ENCODE data around the gene ADM.

Gene ADM

DNA sequence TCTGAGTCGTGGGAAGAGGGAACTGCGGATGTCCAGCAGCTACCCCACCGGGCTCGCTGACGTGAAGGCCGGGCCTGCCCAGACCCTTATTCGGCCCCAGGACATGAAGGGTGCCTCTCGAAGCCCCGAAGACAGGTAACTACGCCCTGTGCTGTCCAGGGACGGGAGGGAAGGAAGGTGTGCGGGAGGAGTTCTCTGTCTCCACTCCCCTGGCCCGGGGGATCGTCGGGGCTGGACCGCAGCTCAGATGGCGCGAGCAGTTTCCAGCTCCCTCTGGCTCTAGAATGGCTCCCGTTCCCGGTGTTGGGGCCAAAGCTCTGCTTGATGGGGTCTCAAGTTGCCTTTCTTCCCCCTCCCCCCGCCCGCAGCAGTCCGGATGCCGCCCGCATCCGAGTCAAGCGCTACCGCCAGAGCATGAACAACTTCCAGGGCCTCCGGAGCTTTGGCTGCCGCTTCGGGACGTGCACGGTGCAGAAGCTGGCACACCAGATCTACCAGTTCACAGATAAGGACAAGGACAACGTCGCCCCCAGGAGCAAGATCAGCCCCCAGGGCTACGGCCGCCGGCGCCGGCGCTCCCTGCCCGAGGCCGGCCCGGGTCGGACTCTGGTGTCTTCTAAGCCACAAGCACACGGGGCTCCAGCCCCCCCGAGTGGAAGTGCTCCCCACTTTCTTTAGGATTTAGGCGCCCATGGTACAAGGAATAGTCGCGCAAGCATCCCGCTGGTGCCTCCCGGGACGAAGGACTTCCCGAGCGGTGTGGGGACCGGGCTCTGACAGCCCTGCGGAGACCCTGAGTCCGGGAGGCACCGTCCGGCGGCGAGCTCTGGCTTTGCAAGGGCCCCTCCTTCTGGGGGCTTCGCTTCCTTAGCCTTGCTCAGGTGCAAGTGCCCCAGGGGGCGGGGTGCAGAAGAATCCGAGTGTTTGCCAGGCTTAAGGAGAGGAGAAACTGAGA, 1.4 kb downstream of the ADM start:
- peak in 16 of 42 donors; percentile 9 to 56 (median 36) for DNase-seq
- intact Hi-C loops (cut with DNase I) = loop anchor here (5.0 to 10.0 kb wide), 3 partner anchors 99 to 549 kb away; no protein-coding TSS in a partner anchor

DNA sequence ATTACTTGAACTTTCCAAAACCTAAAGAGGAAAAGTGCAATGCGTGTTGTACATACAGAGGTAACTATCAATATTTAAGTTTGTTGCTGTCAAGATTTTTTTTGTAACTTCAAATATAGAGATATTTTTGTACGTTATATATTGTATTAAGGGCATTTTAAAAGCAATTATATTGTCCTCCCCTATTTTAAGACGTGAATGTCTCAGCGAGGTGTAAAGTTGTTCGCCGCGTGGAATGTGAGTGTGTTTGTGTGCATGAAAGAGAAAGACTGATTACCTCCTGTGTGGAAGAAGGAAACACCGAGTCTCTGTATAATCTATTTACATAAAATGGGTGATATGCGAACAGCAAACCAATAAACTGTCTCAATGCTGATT, 2.1 kb downstream of the ADM start:
- DNase-seq = no peak
- intact Hi-C loops (cut with DNase I) = loop anchor here (5.0 to 10.0 kb wide), 3 partner anchors 100 to 550 kb away; no protein-coding TSS in a partner anchor

DNA sequence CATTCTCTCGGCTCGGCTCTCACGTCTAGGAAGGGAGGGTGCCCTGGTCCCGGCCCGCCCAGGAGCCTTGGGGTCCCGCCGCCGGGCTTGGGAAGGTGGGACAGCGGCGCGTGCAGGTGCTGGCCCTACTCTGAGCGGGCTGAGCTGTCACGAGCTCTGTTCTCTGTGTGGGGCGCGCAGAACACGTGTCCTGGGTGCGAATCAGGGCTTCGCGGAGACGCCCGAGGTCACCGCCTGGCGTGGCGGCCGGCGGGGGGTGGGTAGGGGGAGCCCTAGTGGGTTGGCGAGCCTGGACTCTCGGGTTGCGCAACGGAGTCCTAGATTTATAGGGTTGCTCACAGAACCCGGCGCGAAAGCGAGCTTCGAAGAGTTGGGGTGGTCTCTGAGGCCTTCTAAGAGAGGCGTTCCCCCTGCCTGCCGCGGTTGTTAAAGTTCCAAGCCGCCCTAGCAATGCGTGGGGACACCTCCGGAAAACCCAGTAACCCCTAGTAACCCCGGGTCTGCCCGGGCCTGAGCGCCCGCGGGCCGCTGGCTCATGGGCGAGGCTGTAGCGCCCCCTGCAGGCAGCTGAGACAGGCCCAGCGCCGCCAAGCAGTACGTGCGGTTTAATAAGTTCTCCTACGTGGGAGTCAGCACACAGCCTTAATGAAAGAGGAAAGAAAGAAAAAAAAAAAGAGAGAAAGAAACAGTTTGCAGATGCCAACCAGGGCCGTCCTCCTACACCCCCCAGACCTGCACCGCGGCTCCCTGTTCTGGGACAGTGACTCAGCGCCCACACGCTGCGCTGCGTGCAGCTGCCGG, 2.7 kb downstream of the ADM start:
- DNase-seq = peak; percentile 54 to 92 (median 82)
- intact Hi-C loops (cut with DNase I) = loop anchor here (5.0 to 10.0 kb wide), 3 partner anchors 100 to 550 kb away; no protein-coding TSS in a partner anchor

DNA sequence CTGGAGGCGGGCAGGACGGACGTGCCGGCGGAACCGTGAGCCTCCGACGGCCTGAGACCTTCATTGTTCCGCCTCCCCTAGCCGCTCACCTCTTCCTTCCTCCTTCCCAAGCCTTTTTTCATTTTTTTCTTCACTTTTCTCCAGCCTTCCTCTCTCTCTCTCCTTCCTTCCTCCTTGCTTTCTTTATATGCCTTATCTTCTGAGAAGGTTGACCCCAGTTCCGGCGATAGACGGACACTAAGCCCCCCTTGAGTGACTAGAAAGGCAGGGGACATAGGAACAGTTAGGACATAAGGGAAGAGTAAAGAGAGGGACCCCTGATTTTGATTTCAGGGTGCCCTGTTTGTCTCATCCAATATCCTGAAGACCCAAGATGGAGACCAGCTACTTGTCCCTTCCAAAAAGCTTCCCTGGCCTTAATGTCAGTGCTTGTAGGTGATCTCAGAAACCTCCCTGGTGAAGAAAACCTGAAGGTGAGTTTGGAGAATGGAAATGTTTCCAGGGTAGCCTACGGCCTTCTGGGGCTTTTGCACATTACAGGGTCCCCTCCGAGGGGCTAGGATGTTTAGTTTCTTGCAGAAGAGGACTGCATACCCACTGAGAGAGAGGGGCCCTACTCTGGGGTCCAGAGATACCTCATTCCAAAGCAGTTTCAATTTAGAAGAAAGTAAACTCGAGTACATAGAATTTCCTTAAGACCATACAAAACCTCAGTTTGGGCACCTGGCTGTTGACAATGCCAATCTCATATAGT, 3.5 kb downstream of the ADM start:
- intact Hi-C loops (cut with DNase I) = loop anchor here (5.0 to 10.0 kb wide), 3 partner anchors 101 to 551 kb away; no protein-coding TSS in a partner anchor
- no peak for DNase-seq

DNA sequence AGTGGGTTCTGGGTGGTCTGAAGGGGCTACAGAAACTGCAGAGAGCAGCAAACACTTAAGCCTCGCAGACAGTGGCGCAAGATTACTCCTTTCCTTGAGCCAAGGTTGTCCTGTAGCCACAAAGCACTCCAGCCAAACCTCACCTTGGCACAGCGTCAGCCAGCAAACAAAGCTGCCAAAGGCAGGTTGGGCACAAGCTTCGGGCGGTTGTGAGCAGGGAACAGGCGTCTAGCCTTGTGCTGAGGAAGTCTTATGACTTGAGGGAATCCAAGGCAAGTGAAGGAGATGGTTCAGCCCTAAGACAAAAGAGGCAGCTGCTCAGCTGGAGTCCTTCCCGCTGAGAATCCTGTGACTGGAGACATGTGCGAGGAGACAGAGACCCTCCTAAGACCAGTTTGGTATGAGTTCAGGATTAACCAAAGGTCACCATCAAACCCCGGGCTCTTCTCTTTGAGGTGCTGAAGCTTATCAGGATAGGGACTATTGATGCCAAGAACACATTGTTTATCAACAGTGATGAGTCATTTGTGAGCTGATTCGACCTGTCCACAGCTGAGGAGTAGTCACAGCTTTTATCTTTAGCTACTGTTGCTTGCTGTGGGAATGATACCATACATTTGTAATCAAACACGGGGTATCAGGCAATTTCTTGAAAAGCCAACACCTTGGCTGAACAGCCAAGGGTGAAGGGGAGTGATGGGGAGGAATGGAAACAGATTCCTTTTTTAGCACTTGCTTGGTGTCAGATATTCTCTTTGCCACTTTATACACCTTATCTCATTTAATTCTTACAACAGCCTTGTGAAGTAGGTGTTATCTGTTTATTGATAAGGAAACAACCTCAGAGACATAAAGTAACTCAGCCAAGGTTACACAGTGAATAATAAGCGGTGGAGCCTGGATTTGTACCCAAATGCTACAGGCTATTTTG, 4.6 kb downstream of the ADM start:
- peak in 22 of 42 donors; percentile 12 to 78 (median 48) for DNase-seq
- intact Hi-C loops (cut with DNase I) = loop anchor here (5.0 to 10.0 kb wide), 3 partner anchors 102 to 552 kb away; no protein-coding TSS in a partner anchor

DNA sequence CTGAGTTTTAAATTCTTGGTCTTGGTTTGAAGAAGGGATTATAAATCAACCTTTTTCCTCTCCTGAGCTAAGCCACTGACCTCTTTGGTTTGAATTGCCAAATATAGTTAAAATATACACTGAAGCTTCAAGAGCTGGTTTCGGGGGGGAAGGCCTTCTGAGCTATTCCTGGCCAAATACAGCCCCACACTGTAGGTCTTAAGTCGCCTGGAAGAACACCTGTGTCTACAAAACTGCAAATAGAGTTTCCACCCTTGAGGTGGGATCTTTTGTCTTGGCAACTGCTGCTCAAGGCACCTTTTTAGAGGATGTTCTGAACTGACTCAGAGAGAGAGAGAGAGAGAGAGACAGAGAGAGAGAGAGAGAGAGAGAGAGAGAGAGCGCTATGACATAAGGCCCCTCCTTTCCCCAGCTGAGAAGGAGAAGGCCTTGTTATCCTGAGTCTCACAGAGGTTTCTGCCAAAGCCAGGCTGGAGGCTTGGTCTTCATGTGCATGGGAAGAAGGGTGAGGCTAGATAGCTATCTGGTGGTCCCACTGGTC, 5.5 kb downstream of the ADM start:
- intact Hi-C loops (cut with DNase I) = no loop called here
- no peak for DNase-seq

DNA sequence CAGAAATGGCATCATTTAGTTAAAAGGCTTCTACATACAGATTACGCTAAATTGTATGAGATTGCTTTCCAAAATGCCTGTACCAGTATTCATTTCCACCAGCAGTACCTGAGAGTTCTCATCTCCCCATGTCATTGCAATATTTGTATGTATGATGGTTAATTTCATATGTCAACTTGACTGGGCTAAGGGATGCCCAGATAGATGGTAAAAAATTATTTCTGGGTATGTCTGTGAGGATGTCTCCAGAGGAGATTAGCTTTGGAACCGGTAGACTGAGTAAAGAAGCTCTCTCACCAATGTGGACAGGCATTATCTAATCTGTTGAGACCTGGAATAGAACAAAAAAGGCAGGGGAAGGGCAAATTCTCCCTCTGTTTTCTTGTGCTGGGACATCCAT, 6.9 kb downstream of the ADM start:
- intact Hi-C loops (cut with DNase I) = no loop called here
- no peak for DNase-seq

DNA sequence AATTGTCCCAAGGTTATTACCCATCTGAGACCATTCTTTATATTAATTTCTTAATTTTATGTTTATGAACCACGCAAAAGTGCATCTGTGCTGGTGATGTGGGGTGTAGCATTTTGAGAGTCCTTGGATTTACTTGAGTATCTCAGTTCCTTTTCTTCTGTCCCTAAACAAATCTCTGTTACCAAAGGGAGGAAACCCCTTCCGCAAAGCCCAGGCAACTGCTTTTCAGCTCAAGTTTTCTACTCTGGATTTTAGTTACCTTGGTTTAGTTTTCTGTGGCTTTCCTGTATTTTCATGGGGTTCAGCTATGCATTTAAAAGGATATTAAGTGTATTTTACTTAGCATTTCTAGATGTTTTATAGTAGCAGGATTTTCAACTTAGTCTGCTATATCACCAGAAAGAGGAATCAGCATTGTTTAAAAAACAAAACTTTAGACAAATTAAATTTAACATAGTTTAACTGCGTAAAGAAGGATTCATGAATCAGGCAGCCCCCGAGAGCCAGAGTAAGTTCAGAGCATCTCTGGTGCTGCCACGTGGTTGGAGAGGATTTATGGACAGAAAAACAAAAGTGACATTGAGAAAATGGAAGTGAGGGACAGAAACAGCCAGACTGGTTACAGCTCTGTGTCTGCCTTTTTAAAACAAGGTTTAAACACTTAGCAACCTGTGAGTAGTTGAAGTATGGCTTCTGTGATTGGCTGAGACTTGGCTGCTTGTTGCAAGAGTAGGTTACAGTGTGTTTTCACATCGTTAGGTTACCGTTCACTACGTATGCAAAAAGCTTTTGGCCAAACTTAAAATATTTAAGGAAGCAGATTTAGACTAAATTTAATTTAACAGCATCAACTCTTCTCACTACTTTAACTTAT, 9.6 kb downstream of the ADM start:
- intact Hi-C loops (cut with DNase I) = no loop called here
- peak in 6 of 42 donors; percentile 36 to 64 (median 44) for DNase-seq

DNA sequence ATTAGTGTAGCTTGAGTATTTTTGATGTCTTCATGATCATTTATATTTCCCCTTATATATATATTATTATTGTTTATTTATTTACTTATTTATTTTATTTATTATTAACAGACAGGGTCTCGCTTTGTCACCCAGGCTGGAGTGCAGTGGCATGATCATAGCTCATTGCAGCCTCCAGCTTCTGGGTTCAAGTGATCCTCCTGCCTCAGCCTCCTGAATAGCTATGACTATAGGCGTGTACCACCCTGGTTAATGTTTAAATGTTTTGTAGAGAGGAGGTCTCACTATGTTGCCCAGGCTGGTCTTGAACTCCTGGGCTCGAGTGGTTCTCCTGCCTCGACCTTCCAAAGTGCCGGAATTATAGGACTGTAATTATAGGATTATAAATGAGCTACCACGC, 10.2 kb downstream of the ADM start:
- intact Hi-C loops (cut with DNase I) = no loop called here
- peak in 1 of 42 donors; percentile 29 for DNase-seq

DNA sequence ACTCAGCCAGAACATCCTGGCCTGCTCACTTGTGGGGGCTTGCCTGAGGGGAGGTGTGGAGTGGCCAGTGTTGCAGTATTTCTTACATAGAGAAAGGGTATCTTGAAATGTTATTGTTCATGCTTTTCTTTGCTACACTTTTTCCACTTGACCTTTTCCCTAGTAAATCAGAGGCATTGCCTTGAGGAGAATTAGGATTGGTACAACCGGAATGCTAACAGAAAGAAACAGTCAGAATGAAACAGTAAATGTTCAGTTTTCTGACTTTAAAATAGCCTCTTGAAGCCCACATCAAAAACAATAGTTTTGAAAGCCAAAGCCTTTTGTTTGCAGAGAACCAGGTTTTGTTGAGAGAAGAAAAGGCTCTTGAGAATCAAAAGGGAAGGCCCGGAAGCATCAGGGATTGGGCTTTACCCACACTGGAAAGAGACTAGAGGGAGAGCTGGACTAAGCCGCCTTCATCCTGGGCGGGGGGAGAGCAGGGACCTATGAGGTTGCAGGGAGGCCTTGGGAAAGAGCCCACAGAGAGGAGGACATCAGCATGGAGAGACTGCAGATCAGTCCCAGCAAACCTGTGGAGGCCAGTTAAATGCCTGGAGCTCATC, 12.4 kb downstream of the ADM start:
- peak in 3 of 42 donors; percentile 40 to 44 (median 40) for DNase-seq
- intact Hi-C loops (cut with DNase I) = no loop called here

DNA sequence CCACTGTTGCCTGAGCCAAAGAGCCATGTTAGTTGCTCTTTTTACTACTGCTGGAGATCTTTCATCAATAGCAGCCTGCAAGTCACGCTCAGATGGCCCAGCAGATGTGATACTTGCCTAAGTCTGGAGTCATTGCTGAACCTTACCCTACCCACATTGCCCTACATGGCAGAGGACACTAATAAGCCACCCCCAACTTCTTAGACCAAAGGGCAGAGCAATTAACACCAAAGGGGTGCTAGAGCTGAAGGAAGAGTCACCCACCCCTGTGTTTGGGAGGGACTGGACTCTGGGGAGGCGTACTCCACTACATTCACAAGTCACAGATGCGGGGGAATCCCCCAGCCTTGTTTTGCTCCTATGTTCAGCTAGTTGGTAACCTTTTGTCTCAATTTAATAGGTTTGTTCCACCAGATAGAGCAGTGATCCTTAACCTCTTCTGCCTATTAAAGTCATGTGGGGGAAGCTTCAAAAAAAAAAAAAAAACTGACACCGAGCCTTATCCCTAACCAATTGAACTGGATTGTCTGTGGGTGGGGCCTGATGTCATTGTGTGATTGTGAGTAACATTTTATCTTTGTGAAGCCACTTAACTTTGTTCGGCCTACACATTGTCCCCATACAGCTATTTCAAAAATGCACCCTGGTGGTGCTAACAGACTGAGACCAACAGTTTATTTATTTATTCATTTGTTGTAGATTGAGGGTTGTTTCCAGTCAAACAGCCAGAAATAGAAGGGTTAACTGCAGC, 13.1 kb downstream of the ADM start:
- intact Hi-C loops (cut with DNase I) = no loop called here
- no peak for DNase-seq

DNA sequence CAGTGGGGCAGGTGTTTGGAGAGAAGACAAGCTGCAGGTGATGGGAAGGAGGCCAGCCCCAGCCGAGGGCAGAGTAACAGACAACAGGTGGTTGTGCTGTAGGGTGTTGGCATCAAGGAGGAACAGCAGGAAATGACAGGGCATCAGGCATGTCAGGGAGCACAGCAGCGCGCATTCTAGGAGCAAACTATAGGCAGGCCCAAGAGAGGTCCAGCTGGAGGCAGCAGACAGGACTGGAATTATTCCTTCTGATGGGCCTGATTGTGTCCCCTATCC, 13.6 kb downstream of the ADM start:
- no peak for DNase-seq

DNA sequence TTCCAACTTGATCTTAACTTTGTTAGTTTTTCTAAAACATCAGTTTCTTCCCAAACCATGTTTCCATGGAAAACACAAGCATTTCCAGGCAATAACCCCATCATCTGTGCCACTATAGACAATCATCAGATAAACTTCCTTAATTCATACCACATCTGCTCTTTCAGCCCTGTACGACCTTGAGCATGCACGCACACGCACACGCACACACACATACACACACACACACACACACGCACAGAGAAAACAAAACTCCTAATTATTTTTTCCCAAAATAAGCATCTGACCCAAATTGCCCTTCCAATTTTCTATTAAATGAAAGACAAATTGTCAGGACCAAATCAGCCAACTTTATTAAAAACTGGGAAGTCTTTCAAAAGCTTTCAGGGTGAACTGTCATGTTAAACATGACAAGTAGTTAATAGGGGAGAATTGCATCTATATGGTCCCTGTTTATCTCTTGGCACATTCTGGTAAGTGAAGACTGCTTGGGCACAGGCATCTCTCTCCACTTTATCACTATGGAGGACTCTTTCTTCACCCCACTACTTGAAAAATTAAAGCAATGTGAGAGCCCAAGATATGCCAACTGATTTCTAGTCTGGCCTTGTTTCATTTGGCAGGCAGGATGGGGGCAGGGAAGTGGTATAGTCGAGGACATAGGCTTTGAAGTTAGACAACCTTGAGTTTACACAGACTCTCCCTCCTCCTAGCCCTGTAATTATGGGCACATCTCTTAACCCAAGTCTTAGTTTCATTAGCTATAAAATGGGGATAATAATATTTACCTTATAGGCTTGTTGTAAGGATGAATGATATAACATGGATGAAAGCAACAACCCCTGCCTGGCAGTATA, 15.1 kb downstream of the ADM start:
- intact Hi-C loops (cut with DNase I) = no loop called here
- no peak for DNase-seq

More for the DNA sequence above, 13.6 kb downstream of the ADM start:
- intact Hi-C loops (cut with DNase I) = no loop called here

DNA sequence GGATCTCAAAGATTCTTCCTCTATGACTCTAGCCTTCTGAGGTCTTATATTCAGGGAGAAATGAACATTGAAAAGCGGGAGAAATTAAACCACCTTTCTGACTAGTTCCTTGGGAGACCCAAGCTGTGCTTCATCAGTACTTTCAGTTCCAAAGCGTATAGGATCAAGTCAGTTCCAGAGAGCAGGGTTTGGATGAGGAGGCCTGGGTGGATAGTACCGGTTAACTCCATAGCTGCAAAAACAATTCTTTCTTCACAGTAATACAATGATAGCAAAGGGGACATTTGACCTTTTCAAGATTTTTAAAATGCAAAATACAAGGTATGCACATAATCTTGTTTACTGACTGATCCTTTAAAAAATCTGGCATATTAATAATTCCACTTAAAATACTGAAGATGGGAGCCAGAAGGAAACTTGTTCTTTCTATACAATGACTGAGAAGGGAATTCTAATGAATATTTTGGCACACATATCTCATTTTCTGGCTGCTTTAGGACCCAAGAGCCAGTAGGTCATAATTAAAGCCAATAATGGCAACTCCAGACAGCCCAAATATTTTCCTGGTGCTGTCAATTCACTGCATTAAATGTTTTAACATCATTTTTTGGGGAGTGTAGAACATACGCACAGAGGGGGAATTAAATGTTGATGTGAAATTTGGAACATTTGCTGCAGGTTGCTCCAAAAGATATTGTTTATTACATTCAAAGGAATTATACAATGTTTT, 16.0 kb downstream of the ADM start:
- intact Hi-C loops (cut with DNase I) = no loop called here
- no peak for DNase-seq

Data from head of caudate nucleus (tissue), 42 donors.